Measurements from ENCODE around the gene MTMR4.
"Not testable (repeated sequence)": the region's sequence is repeated elsewhere in the genome, so short reads cannot be mapped to it uniquely, and the experiment has no call there.

MTMR4 gene

GRCh38 chr17:58525239-58525638 lies 10.8 kb upstream of the MTMR4 start:
- DNase-seq (ENCODE audit: low read depth in 2 of 2), result no peak

GRCh38 chr17:58521680-58522079 lies 7.2 kb upstream of the MTMR4 start:
- no peak for DNase-seq (ENCODE audit: low read depth in 2 of 2)

GRCh38 chr17:58520843-58521430 lies 6.5 kb upstream of the MTMR4 start:
- no peak for DNase-seq (ENCODE audit: low read depth in 2 of 2)

GRCh38 chr17:58517928-58518609 lies 3.6 kb upstream of the MTMR4 start:
- peak; percentile 99 for DNase-seq (ENCODE audit: low read depth in 2 of 2)

- DNase-seq (ENCODE audit: low read depth in 2 of 2), result no peak
These were observed 3.0 kb upstream of the MTMR4 start for GRCh38 chr17:58517378-58517927.

GRCh38 chr17:58516644-58517377 lies 2.4 kb upstream of the MTMR4 start:
- no peak for DNase-seq (ENCODE audit: low read depth in 2 of 2)

GRCh38 chr17:58515286-58515685 lies 848 bp upstream of the MTMR4 start:
- DNase-seq (ENCODE audit: low read depth in 2 of 2), result no peak

- DNase-seq (ENCODE audit: low read depth in 2 of 2), result no peak
These were observed 326 bp upstream of the MTMR4 start for GRCh38 chr17:58514770-58515157.

GRCh38 chr17:58513267-58513964 lies 1.0 kb downstream of the MTMR4 start:
- peak in 1 of 2 donors; percentile 31 for DNase-seq (ENCODE audit: low read depth in 2 of 2)

GRCh38 chr17:58510075-58510474 lies 4.4 kb downstream of the MTMR4 start:
- no peak for DNase-seq (ENCODE audit: low read depth in 2 of 2)

- DNase-seq (ENCODE audit: low read depth in 2 of 2), result no peak
These were observed 5.9 kb downstream of the MTMR4 start for GRCh38 chr17:58508341-58509067.

- DNase-seq (ENCODE audit: low read depth in 2 of 2), result no peak
These were observed 7.3 kb downstream of the MTMR4 start for GRCh38 chr17:58507123-58507634.

GRCh38 chr17:58506354-58507080 lies 7.9 kb downstream of the MTMR4 start:
- no peak for DNase-seq (ENCODE audit: low read depth in 2 of 2)

- DNase-seq (ENCODE audit: low read depth in 2 of 2), result no peak
These were observed 9.5 kb downstream of the MTMR4 start for GRCh38 chr17:58504826-58505351.

GRCh38 chr17:58503866-58504265 lies 10.6 kb downstream of the MTMR4 start:
- DNase-seq (ENCODE audit: low read depth in 2 of 2), result no peak

GRCh38 chr17:58503134-58503533 lies 11.3 kb downstream of the MTMR4 start:
- not testable (repeated sequence) for DNase-seq (ENCODE audit: low read depth in 2 of 2)

- DNase-seq (ENCODE audit: low read depth in 2 of 2), result no peak
These were observed 13.0 kb downstream of the MTMR4 start for GRCh38 chr17:58501451-58501850.

GRCh38 chr17:58498177-58498828 lies 16.1 kb downstream of the MTMR4 start:
- no peak for DNase-seq (ENCODE audit: low read depth in 2 of 2)

- no peak for DNase-seq (ENCODE audit: low read depth in 2 of 2)
These were observed 20.9 kb downstream of the MTMR4 start for GRCh38 chr17:58493506-58493905.
